Stimulated activated memory B cell treated with anti-CD40 and anti-IgM and Interleukin-4, amounts not matched to agents 10 μg/mL and 1 μg/mL and 100 μg/mL, for 72 hours (primary cell): ENCODE measurements around the gene NLGN3.

Experiments
- ATAC-seq: fragments of 150-1000 bp; cut with Tn5 transposase; 2 replicates; pipeline ENCODE4 v1.10.0; 2021
- H3K27ac Mint-ChIP-seq: one replicate; pipeline ENCODE4 v1.8.0; 2022; ENCODE audit warnings: mild to moderate bottlenecking, mixed read lengths
- H3K27me3 Mint-ChIP-seq: one replicate; pipeline ENCODE4 v1.8.0; 2022; ENCODE audit warnings: mixed read lengths
- H3K36me3 Mint-ChIP-seq: one replicate; pipeline ENCODE4 v1.8.0; 2022; ENCODE audit warnings: mixed read lengths
- H3K4me1 Mint-ChIP-seq: one replicate; pipeline ENCODE4 v1.8.0; 2022; ENCODE audit warnings: mixed read lengths
- H3K4me3 Mint-ChIP-seq: one replicate; pipeline ENCODE4 v1.8.0; 2022; ENCODE audit warnings: mild to moderate bottlenecking, moderate library complexity, mixed read lengths
- H3K9me3 Mint-ChIP-seq: one replicate; pipeline ENCODE4 v1.8.0; 2022; ENCODE audit warnings: mixed read lengths

The NLGN3 gene

DNA sequence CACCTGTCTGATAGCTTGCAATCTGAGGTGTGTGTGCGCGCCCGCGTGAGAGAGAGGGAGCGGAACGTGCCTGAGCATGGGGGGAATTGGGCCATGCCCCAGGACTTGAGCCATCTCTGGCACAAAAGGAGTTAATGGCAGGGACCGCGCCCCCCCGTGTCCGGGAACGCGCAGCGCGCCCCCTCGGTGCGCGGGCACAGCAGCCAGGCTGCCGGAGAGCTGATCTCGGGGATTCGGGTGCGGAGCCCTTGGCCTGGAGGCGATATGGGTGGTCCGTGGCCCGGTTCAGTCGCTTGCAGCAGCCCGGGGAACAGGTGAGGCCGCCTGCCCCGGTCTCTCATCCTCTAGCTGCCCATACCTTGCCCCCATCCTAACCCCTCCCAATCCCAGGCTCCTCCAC, at the start of gene NLGN3:
TSS of gene NLGN3 (plus strand) at position 191 of the 400 bp plus-strand sequence. CDS start 2,909 bp downstream, outside the sequence.
- Mint-ChIP-seq H3K4me3 (peak within 1 kb of the TSS; percentile 44), H3K27me3 (no peaks in the 10 kb centered on the region), H3K36me3 (no peaks in the 10 kb centered on the region), H3K27ac (no peak within 1 kb of the TSS), H3K4me1 (peaks cover 13% of the 10 kb centered on the region), H3K9me3 (no peaks in the 10 kb centered on the region)
- ATAC-seq = no peak

DNA sequence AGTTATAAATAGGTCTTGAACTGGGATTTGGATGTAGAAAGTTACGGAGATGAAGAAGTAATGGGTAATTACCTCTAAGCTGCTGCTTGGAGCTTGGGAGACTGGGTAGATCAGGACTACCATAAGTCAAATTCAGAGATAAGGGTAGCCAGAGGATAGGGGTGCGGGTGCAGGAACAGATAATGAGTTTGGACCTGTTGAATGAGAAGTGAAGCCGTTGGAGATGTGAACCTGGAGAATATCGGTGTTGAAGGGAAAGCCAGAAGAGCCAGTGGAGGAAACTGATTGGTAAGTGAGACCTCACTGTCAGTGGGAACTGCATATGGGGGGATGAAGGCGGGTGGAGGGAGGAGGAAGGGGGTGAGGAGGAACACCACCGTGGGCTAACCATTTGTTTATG, 49.6 kb upstream of the NLGN3 start:
- no peaks in the 10 kb centered on the region for H3K36me3 Mint-ChIP-seq
- H3K4me3 Mint-ChIP-seq = peak overlapping the region; percentile 99
- H3K27ac Mint-ChIP-seq = peak overlapping the region; percentile 98
- H3K27me3 Mint-ChIP-seq = no peaks in the 10 kb centered on the region
- peaks cover 22% of the 10 kb centered on the region for H3K4me1 Mint-ChIP-seq
- no peaks in the 10 kb centered on the region for H3K9me3 Mint-ChIP-seq
- no peak for ATAC-seq

DNA sequence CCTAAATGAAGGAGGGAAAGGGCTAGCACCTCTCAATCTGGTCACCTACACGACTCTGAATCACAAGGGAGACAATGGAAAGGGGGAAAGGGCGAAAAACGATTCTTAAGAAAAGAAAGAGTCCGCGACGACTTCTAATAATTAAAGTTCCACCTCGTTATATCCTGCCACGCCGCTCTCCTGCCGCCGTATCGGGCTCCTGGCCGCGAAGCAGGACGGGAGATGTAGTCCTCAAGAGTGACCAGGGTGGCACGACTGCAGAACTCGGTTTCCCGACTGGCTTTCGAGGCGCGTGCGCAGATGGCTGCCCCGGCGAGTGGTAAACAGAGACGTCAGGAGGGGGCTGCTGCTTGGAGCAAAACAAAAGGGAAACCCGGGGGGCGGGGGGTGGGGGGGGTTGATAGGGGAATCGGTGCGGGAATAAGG, 49.1 kb upstream of the NLGN3 start, which contains the start of gene FOXO4:
TSS of gene FOXO4 (plus strand) at position 297 of the 426 bp plus-strand sequence. CDS start 678 bp downstream, outside the sequence.
- peak; percentile 94 for ATAC-seq
- H3K4me1 Mint-ChIP-seq = peaks cover 24% of the 10 kb centered on the region
- no peaks in the 10 kb centered on the region for H3K9me3 Mint-ChIP-seq
- H3K27me3 Mint-ChIP-seq = no peaks in the 10 kb centered on the region
- H3K36me3 Mint-ChIP-seq = no peaks in the 10 kb centered on the region
- H3K4me3 Mint-ChIP-seq = peak within 1 kb of the TSS; percentile 99
- peak within 1 kb of the TSS; percentile 98 for H3K27ac Mint-ChIP-seq

DNA sequence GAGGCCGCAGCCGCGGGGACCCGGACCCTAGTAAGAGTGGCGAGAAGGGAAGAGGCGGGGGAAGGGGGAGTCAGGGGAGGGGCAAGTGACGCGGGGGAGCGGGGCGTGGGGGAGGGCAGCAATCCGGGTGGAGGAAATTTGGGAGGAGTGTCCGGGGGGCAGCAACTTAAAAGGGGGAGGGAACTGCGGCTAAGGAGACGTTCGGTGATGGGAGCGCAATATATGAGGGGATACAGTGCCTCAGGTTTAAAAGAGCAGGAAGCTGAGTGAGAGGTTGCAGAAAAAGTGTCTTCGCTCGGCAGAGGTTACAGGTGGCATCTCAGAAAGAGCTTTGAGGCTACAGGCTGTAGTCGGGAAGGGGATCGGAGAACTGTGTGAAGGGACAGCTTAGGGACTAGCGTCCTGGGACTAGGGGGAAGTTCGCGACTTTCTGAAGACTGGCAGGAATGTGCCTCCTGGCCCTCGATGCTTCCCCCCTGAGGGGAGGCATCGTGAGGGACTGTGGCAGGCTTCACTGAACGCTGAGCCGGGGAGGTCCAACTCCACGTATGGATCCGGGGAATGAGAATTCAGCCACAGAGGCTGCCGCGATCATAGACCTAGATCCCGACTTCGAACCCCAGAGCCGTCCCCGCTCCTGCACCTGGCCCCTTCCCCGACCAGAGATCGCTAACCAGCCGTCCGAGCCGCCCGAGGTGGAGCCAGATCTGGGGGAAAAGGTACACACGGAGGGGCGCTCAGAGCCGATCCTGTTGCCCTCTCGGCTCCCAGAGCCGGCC, 48.5 kb upstream of the NLGN3 start:
- Mint-ChIP-seq H3K4me3 (peak overlapping the region; percentile 99), H3K36me3 (no peaks in the 10 kb centered on the region), H3K27me3 (no peaks in the 10 kb centered on the region), H3K9me3 (no peaks in the 10 kb centered on the region), H3K27ac (peak overlapping the region; percentile 98), H3K4me1 (peaks cover 28% of the 10 kb centered on the region)
- peak; percentile 71 for ATAC-seq

DNA sequence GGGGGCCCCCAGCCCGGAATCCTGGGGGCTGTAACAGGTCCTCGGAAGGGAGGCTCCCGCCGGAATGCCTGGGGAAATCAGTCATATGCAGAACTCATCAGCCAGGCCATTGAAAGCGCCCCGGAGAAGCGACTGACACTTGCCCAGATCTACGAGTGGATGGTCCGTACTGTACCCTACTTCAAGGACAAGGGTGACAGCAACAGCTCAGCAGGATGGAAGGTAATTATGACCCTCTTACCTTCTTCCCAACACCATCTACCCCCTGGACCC, 47.9 kb upstream of the NLGN3 start:
- H3K4me1 Mint-ChIP-seq = peaks cover 33% of the 10 kb centered on the region
- H3K36me3 Mint-ChIP-seq = no peaks in the 10 kb centered on the region
- no peaks in the 10 kb centered on the region for H3K9me3 Mint-ChIP-seq
- ATAC-seq = no peak
- H3K27me3 Mint-ChIP-seq = no peaks in the 10 kb centered on the region
- H3K27ac Mint-ChIP-seq = peak overlapping the region; percentile 98
- H3K4me3 Mint-ChIP-seq = peak overlapping the region; percentile 99

DNA sequence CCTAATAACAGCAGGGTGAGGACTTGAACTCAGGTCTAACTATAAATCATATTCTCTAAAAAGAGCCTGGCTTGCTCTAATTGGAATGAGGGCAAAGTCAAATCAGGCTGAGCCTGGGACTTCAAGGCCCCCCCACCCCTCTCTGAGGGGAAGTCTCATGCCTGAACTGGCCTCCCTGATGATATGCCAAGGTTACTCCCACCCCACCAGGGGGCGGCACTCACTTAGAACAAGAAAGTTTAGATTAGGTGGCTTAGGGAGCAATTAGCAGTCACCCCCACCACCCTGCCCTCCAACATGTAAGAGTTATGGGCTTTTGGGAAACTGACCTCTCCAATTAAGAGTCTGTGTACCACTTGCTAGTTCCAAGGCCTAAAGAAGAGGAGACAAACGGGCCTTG, 46.3 kb upstream of the NLGN3 start:
- H3K36me3 Mint-ChIP-seq = no peaks in the 10 kb centered on the region
- peak overlapping the region; percentile 22 for H3K27ac Mint-ChIP-seq
- no peaks in the 10 kb centered on the region for H3K9me3 Mint-ChIP-seq
- no peaks in the 10 kb centered on the region for H3K27me3 Mint-ChIP-seq
- H3K4me1 Mint-ChIP-seq = peaks cover 44% of the 10 kb centered on the region
- H3K4me3 Mint-ChIP-seq = no peak overlapping the region
- peak; percentile 62 for ATAC-seq

DNA sequence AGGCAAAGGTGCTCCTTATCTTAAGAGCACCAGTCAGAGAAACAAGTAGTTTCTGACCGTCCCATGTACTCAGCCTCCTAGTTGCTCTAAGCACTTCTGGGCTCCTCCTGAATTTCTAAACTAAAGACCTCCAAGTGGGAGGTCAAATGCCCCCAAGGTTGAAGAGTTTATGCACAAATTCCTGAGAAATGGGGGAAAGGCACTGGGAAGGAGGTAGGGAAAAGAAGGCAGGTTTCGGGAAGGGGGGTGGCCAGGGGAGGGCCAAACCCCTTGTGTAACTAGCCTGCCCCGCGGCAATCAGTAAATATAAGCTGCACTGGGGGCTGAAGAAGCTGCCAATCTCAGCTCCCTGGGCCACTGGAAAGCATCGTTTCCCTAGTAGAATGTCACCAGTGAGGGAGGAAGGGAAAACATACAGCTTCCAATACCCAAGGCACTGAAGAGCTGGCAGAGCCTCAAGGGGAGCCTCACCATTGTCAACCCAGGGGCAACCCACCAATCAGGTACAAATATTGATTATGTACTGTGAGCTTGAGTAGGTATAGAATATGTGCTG, 45.6 kb upstream of the NLGN3 start:
- Mint-ChIP-seq H3K27ac (peak overlapping the region; percentile 22), H3K4me3 (no peak overlapping the region), H3K36me3 (no peaks in the 10 kb centered on the region), H3K9me3 (no peaks in the 10 kb centered on the region), H3K4me1 (peaks cover 51% of the 10 kb centered on the region), H3K27me3 (no peaks in the 10 kb centered on the region)
- ATAC-seq = no peak

DNA sequence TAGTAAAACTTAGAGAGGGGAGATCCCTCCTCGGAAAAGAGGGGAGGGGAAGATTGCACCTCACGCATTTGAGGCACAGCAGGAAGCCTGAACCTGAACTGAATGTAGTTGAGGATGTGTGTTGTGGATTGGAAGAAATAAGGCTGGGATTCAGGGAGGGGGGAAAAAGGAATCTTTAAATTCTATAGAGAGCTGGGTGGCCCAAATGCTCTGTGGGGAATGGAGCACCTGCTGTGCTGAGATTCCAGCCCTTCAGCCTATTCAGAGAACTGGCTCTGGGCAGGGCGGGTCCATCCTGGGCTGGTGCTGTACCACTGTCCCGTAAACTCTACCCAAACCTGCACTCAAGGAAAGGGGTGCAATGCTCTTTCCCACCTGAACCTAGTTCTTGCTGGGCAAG, 44.9 kb upstream of the NLGN3 start:
- Mint-ChIP-seq H3K27ac (peak overlapping the region; percentile 22), H3K4me1 (peaks cover 57% of the 10 kb centered on the region), H3K4me3 (no peak overlapping the region), H3K27me3 (no peaks in the 10 kb centered on the region), H3K9me3 (no peaks in the 10 kb centered on the region), H3K36me3 (no peaks in the 10 kb centered on the region)
- no peak for ATAC-seq

DNA sequence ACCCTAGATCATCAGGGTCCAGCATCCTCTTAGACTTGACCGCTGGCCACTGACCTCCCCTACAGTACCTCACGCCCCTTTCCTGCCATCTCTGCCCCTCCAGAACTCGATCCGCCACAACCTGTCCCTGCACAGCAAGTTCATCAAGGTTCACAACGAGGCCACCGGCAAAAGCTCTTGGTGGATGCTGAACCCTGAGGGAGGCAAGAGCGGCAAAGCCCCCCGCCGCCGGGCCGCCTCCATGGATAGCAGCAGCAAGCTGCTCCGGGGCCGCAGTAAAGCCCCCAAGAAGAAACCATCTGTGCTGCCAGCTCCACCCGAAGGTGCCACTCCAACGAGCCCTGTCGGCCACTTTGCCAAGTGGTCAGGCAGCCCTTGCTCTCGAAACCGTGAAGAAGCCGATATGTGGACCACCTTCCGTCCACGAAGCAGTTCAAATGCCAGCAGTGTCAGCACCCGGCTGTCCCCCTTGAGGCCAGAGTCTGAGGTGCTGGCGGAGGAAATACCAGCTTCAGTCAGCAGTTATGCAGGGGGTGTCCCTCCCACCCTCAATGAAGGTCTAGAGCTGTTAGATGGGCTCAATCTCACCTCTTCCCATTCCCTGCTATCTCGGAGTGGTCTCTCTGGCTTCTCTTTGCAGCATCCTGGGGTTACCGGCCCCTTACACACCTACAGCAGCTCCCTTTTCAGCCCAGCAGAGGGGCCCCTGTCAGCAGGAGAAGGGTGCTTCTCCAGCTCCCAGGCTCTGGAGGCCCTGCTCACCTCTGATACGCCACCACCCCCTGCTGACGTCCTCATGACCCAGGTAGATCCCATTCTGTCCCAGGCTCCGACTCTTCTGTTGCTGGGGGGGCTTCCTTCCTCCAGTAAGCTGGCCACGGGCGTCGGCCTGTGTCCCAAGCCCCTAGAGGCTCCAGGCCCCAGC, 43.8 kb upstream of the NLGN3 start:
- ATAC-seq = no peak
- H3K27me3 Mint-ChIP-seq = no peaks in the 10 kb centered on the region
- peak overlapping the region; percentile 74 for H3K27ac Mint-ChIP-seq
- H3K4me1 Mint-ChIP-seq = peaks cover 59% of the 10 kb centered on the region
- peaks cover 6% of the 10 kb centered on the region for H3K36me3 Mint-ChIP-seq
- no peak overlapping the region for H3K4me3 Mint-ChIP-seq
- H3K9me3 Mint-ChIP-seq = no peaks in the 10 kb centered on the region

DNA sequence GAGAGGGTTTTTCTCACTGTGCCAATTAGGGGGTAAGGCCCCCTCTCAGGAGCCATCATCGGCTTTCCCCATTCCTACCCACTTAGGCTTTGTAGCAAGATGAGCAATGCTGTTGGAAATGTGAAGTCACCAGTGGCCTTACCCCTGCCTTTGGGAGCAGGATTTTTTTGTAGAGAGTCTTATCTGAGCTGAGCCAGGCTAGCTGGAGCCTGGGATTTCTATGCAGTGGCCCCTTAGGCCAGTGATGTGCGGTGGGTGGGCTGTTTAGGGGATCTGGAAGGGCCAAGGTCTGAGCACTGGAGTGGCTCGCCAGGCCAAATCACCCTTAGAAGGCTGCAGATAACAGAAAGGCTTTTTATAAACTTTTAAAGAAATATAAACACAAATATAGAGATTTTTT, 42.3 kb upstream of the NLGN3 start:
- no peaks in the 10 kb centered on the region for H3K9me3 Mint-ChIP-seq
- no peak overlapping the region for H3K4me3 Mint-ChIP-seq
- no peak for ATAC-seq
- no peaks in the 10 kb centered on the region for H3K27me3 Mint-ChIP-seq
- peak overlapping the region; percentile 89 for H3K27ac Mint-ChIP-seq
- peaks cover 71% of the 10 kb centered on the region for H3K4me1 Mint-ChIP-seq
- peaks cover 20% of the 10 kb centered on the region for H3K36me3 Mint-ChIP-seq

DNA sequence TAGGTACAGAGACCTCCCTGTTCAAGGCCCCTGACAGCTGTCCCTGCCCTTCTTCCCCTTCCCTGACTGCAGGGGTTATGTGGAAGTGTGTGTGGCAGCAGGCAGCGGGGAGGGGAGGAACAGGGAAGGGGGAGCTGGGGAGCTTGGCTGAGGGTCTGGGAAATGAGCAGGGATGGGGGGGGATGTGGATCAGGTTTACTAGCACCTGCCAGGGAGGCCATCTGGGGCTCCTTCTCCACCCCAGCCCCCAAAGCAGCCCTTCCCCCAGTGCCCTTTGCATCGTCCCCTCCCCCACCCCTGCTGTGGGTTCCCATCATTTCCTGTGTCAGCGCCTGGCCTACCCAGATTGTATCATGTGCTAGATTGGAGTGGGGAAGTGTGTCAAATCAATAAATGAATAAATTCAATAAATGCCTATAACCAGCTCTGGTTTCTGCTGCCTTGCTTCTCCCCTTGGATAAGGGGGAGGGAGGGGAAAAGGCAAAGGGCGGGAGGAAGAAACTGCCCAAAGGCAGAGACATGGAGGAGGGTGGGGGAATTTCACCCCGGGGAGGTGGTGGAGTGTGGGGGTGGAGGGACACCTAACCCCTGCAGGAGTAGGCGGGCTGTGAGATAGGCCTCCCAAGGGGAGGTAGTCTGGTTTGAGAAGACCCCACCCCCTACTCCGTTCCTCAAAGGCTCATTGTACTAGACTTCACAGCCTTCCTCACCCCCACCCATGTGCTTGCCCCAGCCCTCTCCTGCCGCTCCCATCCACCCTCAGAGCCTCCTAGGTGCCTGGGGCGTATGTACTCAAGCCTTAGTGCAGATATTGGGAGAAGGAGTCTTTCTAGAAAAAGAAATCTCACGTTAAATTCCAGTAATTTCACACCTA, 41.3 kb upstream of the NLGN3 start:
- H3K9me3 Mint-ChIP-seq = no peaks in the 10 kb centered on the region
- H3K4me1 Mint-ChIP-seq = peaks cover 80% of the 10 kb centered on the region
- ATAC-seq = peak; percentile 78
- H3K4me3 Mint-ChIP-seq = peak overlapping the region; percentile 52
- peak overlapping the region; percentile 89 for H3K27ac Mint-ChIP-seq
- peaks cover 31% of the 10 kb centered on the region for H3K36me3 Mint-ChIP-seq
- no peaks in the 10 kb centered on the region for H3K27me3 Mint-ChIP-seq

DNA sequence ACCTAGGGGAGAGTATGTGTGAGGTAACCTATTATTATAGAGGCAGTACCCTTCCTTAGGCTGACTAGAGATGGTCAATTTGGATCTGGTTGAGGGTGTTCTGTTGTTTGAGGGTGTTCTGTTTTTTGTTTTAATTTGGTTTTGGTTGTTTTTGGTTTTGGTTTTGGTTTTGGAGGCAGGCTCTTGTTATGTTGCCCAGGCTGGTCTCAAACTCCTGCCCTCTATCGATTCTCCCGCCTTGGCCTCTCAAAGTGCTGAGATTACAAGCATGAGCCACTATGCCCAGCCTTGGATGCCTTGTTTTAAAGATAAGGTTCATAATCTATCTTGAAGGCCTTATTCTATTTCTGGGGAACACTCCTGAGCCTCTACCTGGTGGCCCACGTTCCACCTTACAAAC, 39.0 kb upstream of the NLGN3 start:
- no peak for ATAC-seq
- H3K36me3 Mint-ChIP-seq = peaks cover 53% of the 10 kb centered on the region
- H3K27ac Mint-ChIP-seq = peak overlapping the region; percentile 54

DNA sequence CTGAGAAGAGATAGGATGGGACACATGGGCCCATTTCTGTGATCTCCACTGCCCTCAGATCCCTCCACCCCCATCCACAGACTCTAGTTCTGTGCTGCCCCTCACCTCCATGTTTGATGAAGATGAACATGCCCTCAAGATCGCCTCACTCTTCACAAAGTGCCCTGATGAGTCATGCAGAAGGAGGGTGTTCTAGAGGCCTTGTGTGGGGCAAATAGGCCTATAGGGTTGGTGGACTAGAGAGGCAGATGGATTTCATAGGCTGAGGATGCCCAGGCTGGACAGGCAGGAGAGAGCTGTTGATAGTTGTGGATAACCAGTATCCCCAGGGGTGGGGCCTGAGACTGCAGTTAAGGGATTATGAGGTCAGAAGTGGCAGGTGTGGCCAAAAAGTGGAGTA, 38.2 kb upstream of the NLGN3 start, which contains the start of gene CXorf65:
TSS of gene CXorf65 (minus strand) at position 314 of the 400 bp plus-strand sequence. CDS start at position 130, 184 bp downstream.
- Mint-ChIP-seq H3K4me3 (no peak within 1 kb of the TSS), H3K36me3 (peaks cover 58% of the 10 kb centered on the region), H3K9me3 (no peaks in the 10 kb centered on the region), H3K27ac (peak within 1 kb of the TSS; percentile 54), H3K4me1 (peaks cover 84% of the 10 kb centered on the region), H3K27me3 (no peaks in the 10 kb centered on the region)
- no peak for ATAC-seq

More for the DNA sequence above, 39.0 kb upstream of the NLGN3 start:
- Mint-ChIP-seq H3K9me3 (no peaks in the 10 kb centered on the region), H3K4me3 (no peak overlapping the region), H3K27me3 (no peaks in the 10 kb centered on the region), H3K4me1 (peaks cover 88% of the 10 kb centered on the region)

DNA sequence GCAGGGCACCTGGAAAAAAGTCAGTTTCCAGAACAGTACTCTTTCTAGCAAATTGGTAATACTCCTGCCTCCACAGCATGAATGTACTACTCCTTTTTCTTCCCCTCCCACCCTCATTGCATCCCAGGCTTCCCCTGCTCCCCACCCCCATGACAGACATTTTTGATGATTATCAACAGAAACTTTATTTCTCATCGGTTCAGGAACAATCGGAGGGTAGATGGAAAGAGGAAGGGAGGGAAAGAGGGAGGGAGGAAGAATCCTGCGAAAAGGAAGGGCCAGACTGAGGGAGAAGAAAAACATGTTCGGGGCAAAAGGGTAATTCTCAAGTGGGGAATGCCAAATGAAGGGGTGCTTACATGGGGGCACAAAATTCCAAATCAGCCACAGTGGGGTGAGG, 37.4 kb upstream of the NLGN3 start:
- no peak overlapping the region for H3K4me3 Mint-ChIP-seq
- H3K4me1 Mint-ChIP-seq = peaks cover 86% of the 10 kb centered on the region
- no peak for ATAC-seq
- no peak overlapping the region for H3K27ac Mint-ChIP-seq
- H3K9me3 Mint-ChIP-seq = no peaks in the 10 kb centered on the region
- H3K27me3 Mint-ChIP-seq = no peaks in the 10 kb centered on the region
- H3K36me3 Mint-ChIP-seq = peaks cover 58% of the 10 kb centered on the region
